H1 (cell line): Measurements from ENCODE around the gene CACNA2D3. TPM values are rescaled to one million over a fixed set of nuclear protein-coding genes. Genes with fewer than 3 reads are reported as not detected.

Source experiments
- POLR2AphosphoS5 ChIP-seq: IDR thresholded peaks from 2 replicates; pipeline ENCODE4 v1.6.1; 2011; ENCODE audit warnings: low read depth, low read length
- RAD21 ChIP-seq, 2 experiments: IDR thresholded peaks in 1 of 2; conservative IDR thresholded peaks in 1 of 2; 2 replicates each; pipeline ENCODE4 v1.6.1; 2011; ENCODE audit warnings: low read depth in 2 of 2, low read length in 2 of 2, improper control_type of control experiment in 1 of 2, inconsistent platforms in 1 of 2, mild to moderate bottlenecking in 1 of 2, moderate library complexity in 1 of 2
- RBBP5 ChIP-seq: IDR thresholded peaks from 2 replicates; pipeline ENCODE4 v1.7.1; 2012; ENCODE audit warnings: low read depth, mild to moderate bottlenecking, inconsistent platforms, low read length, moderate library complexity, borderline replicate concordance
- polyA plus RNA-seq, 7 experiments: library from polyadenylated mRNA; depleted of rRNA in 3 of 7; stranded (reverse) in 5 of 7; unstranded in 2 of 7; fragments of >200 nt in 5 of 7; fragments of 200-250 nt in 2 of 7; gene quantifications; 1 replicate in 5 of 7; 2 replicates in 1 of 7; 4 replicates in 1 of 7; pipeline versions ENCODE4 v1.2.1 to v1.2.3, GENCODE V29; 2011 to 2013; ENCODE audit warnings: missing spikeins in 2 of 7, mixed read lengths in 2 of 7
- total RNA-seq: library from RNA; stranded (reverse); fragmentation: NEBNext Ultra II Directional; extraction: Animal tissue kit (Norgen Biotek cat#: 25700); gene quantifications from 2 replicates; pipeline ENCODE4 v1.2.1, GENCODE V29; 2021

Gene CACNA2D3
- total and polyA plus RNA-seq, 2 of the 8 experiments (the other 6 are each of a cell fraction or from before 2014, with no cell fraction given) = 1.5 to 1.8 TPM

DNA sequence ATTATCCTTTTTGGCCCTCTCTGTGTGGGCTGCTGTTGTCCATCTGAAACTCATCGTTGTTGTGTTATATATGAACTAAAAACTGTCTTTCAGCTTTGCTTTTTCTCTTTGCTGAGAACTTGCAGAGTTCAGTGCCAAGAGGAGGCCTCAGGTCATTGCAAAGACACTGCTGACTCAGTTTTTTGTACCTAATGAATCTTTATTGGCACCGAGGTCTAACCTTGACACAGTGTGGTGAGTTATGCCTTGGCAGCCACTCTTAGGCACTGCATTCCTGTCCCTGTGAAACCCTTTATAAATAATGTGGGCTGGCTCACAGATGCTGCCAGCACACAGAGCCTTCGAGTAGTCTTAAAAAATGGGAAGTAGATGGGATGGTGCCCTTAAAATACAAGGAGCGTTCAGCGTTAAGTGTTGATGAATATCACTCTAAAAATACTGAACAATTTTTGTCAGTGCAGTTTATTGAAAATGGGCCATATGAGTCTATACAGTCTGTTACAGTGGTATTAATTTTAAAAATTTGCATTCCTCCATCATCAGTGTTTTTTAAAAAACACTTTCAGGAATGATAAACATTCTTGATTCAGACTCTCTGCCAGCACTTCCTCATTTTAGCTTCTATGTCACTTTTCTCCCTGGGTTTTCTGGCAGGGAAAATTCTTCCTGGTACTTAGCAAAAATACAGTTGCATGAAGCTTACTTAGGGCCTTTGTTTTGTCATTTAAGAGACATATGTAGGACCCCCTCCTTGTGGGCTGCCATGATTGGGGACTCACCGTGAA, 234.1 kb downstream of the CACNA2D3 start (continued):
- no peak for TF ChIP-seq RBBP5
- TF ChIP-seq POLR2AphosphoS5 = no peak
- TF ChIP-seq RAD21 (IDR thresholded peaks at IDR 0.05 in 1 of 2, conservative IDR thresholded peaks at IDR 0.05 in 1 of 2; ENCODE audit: low read depth in 2 of 2, low read length in 2 of 2) = no peak
